Measurements from ENCODE around the gene SLC36A4.
"Not testable (repeated sequence)": the region's sequence is repeated elsewhere in the genome, so short reads cannot be mapped to it uniquely, and the experiment has no call there.

SLC36A4 gene

GRCh38 chr11:93193731-93194130 lies 4.1 kb downstream of the SLC36A4 start:
- DNase-seq (ENCODE audit: low spot score), result no peak

GRCh38 chr11:93192163-93192562 lies 5.6 kb downstream of the SLC36A4 start:
- DNase-seq (ENCODE audit: low spot score), result no peak

GRCh38 chr11:93189462-93189861 lies 8.3 kb downstream of the SLC36A4 start:
- no peak for DNase-seq (ENCODE audit: low spot score)

GRCh38 chr11:93188726-93189125 lies 9.1 kb downstream of the SLC36A4 start:
- DNase-seq (ENCODE audit: low spot score), result no peak

- DNase-seq (ENCODE audit: low spot score), result no peak
Observed at GRCh38 chr11:93187290-93187689, 10.5 kb downstream of the SLC36A4 start.

GRCh38 chr11:93177891-93178290 lies 19.9 kb downstream of the SLC36A4 start:
- DNase-seq (ENCODE audit: low spot score), result not testable (repeated sequence)

GRCh38 chr11:93169950-93170561 lies 27.7 kb downstream of the SLC36A4 start:
- DNase-seq (ENCODE audit: low spot score), result no peak

GRCh38 chr11:93169143-93169542 lies 28.6 kb downstream of the SLC36A4 start:
- no peak for DNase-seq (ENCODE audit: low spot score)

- no peak for DNase-seq (ENCODE audit: low spot score)
Observed at GRCh38 chr11:93166862-93167261, 30.9 kb downstream of the SLC36A4 start.

GRCh38 chr11:93166194-93166593 lies 31.6 kb downstream of the SLC36A4 start:
- DNase-seq (ENCODE audit: low spot score), result no peak

- no peak for DNase-seq (ENCODE audit: low spot score)
Observed at GRCh38 chr11:93160808-93161207, 37.0 kb downstream of the SLC36A4 start.

GRCh38 chr11:93160156-93160555 lies 37.6 kb downstream of the SLC36A4 start:
- no peak for DNase-seq (ENCODE audit: low spot score)

GRCh38 chr11:93159721-93160120 lies 38.1 kb downstream of the SLC36A4 start:
- DNase-seq (ENCODE audit: low spot score), result no peak

GRCh38 chr11:93155738-93156137 lies 42.1 kb downstream of the SLC36A4 start:
- DNase-seq (ENCODE audit: low spot score), result no peak

GRCh38 chr11:93145390-93145915 lies 52.3 kb downstream of the SLC36A4 start:
- no peak for DNase-seq (ENCODE audit: low spot score)

- no peak for DNase-seq (ENCODE audit: low spot score)
Observed at GRCh38 chr11:93143800-93144199, 54.0 kb downstream of the SLC36A4 start.

- no peak for DNase-seq (ENCODE audit: low spot score)
Observed at GRCh38 chr11:93143186-93143585, 54.6 kb downstream of the SLC36A4 start.

GRCh38 chr11:93133488-93134109 lies 64.2 kb downstream of the SLC36A4 start:
- no peak for DNase-seq (ENCODE audit: low spot score)

GRCh38 chr11:93132836-93133235 lies 65.0 kb downstream of the SLC36A4 start:
- DNase-seq (ENCODE audit: low spot score), result no peak

GRCh38 chr11:93131709-93132108 lies 66.1 kb downstream of the SLC36A4 start:
- no peak for DNase-seq (ENCODE audit: low spot score)

- DNase-seq (ENCODE audit: low spot score), result no peak
Observed at GRCh38 chr11:93128574-93128973, 69.2 kb downstream of the SLC36A4 start.

GRCh38 chr11:93123351-93123898 lies 74.4 kb downstream of the SLC36A4 start:
- no peak for DNase-seq (ENCODE audit: low spot score)

GRCh38 chr11:93122535-93123235 lies 75.1 kb downstream of the SLC36A4 start:
- no peak for DNase-seq (ENCODE audit: low spot score)

All from germinal center (tissue), 1 donor.